Adipocyte (in vitro differentiated cells): Measurements from ENCODE around the gene CYP2S1.
"Not testable (repeated sequence)": the region's sequence is repeated elsewhere in the genome, so short reads cannot be mapped to it uniquely, and the experiment has no call there.

Source experiments
- DNase-seq: peaks from one replicate; pipeline ENCODE4 v3.0.0-alpha.2; 2015; ENCODE audit warnings: low read depth
- H3K27me3 ChIP-seq: replicated peaks from 2 replicates; pipeline ENCODE4 v1.7.0; 2013; ENCODE audit warnings: mild to moderate bottlenecking, low read length, moderate library complexity; ENCODE audit not compliant: control insufficient read depth, insufficient read depth
- H3K36me3 ChIP-seq: 2 replicates; pipeline ENCODE4 v1.7.0; 2013; ENCODE audit warnings: low read length, mild to moderate bottlenecking, moderate library complexity; ENCODE audit not compliant: control insufficient read depth, insufficient read depth, severe bottlenecking
- H3K4me1 ChIP-seq: 2 replicates; pipeline ENCODE4 v1.7.0; 2013; ENCODE audit warnings: mild to moderate bottlenecking, low read length, moderate library complexity; ENCODE audit not compliant: control insufficient read depth, insufficient read depth
- H3K4me3 ChIP-seq: 2 replicates; pipeline ENCODE4 v1.7.0; 2013; ENCODE audit warnings: mild to moderate bottlenecking, low read length, moderate library complexity
- H3K9ac ChIP-seq: 2 replicates; pipeline ENCODE4 v1.7.0; 2013; ENCODE audit warnings: mild to moderate bottlenecking, low read length, moderate library complexity
- H3K9me3 ChIP-seq: 2 replicates; pipeline ENCODE4 v1.7.0; 2013; ENCODE audit warnings: mild to moderate bottlenecking, low read length, moderate library complexity; ENCODE audit not compliant: control insufficient read depth

CYP2S1 gene

DNA sequence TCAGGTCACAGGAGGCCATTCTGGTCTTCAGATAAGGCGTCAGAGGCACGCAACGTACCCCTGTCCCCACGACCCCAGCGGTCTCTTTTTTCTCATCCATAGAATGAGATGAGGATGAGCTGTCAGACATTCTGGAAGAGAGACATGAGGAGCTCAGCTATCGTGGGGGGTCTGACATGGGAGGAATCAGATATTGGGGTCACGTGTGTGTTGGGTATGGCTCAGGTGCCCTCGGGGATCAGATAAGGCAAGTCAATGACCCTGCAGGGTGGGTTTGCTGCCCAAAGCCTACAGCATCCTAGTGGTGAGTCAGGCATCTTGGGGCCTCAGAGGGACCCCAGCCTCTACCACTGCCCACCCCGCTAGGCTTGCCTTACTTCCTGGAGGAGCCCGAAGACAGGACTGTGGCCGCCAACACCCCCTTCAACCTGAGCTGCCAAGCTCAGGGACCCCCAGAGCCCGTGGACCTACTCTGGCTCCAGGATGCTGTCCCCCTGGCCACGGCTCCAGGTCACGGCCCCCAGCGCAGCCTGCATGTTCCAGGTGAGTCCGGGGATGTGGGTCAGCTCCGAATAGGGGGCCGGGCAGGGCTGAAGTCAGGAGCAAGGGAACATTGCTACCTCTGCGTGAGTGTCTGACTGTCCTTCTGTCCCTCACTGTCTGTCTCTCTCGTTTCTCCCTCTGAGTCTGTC lies 28.6 kb downstream of the CYP2S1 start:
- peak overlapping the region; percentile 85 for H3K4me3 ChIP-seq
- peaks cover 56% of the 10 kb centered on the region for H3K4me1 ChIP-seq
- no peak for DNase-seq
- H3K9ac ChIP-seq = peak overlapping the region; percentile 87
- peaks cover 25% of the 10 kb centered on the region for H3K36me3 ChIP-seq
- no peaks in the 10 kb centered on the region for H3K27me3 ChIP-seq
- H3K9me3 ChIP-seq = no peaks in the 10 kb centered on the region

DNA sequence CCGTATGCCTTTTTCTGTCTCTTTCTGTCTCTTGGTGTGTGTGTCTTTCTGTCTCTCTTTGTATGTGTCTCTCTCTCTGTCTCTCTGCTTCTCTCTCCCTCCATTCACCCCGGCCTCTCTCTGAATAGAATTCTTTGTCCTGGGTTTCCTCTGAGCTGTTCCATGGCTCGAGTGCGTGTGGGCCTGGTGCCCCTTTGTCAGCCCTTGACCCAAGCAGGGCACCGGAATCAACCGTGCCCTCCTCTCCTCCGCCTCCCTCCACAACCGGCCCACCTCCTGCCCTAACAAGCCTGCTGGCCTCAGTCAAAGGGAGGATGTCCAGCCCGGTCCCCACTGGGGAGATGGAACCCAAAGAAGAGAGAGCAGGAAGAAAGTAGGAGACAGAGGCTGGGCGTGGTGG lies 29.2 kb downstream of the CYP2S1 start:
- Histone ChIP-seq H3K36me3 (peaks cover 25% of the 10 kb centered on the region), H3K4me3 (peak overlapping the region; percentile 85), H3K4me1 (peaks cover 59% of the 10 kb centered on the region), H3K9ac (peak overlapping the region; percentile 87), H3K27me3 (no peaks in the 10 kb centered on the region), H3K9me3 (no peaks in the 10 kb centered on the region)
- DNase-seq = no peak

DNA sequence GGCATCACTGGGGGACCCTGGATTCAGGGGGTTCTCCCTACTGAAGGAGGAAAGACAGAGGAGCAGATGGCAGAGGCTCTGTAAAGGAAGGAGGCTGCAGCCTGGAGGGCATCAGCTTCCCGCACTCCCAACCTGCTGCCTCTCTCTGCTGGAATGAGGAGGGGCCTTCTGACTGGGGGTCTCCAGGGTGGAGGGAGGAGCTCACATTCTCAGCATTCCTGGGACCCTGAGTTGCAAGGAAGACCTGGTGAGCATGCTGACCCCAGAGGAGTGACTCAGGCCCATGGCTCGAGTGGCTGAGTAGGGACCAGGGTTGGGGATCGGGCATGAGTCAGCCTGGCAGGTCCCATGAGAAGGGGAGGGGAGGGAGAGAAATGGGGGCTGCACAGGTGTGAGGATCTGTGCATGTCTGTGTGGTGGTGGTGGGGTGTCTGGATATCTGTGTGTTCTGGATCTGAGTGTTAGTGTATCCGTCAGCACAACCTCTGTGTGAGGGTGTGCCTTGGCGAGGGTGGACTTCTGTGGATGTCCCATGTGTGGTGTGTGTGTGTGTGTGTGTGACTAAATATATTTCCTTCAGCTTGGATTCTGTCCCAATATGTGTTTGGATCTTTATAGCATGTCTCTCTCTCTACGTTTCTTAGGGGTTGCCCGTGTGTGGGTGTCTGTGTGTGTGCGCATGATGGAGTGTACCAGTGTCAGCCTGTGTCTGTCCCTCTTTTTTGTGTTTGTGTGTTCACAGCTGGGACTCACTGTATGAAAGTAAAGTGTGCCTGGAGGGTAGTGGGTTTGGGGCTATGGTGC lies 30.6 kb downstream of the CYP2S1 start:
- Histone ChIP-seq H3K27me3 (no peaks in the 10 kb centered on the region), H3K9me3 (no peaks in the 10 kb centered on the region), H3K4me3 (peak overlapping the region; percentile 66), H3K9ac (peak overlapping the region; percentile 53), H3K4me1 (peaks cover 56% of the 10 kb centered on the region), H3K36me3 (peaks cover 28% of the 10 kb centered on the region)
- DNase-seq = peak; percentile 76

GRCh38 chr19:41224632-41225031 lies 31.6 kb downstream of the CYP2S1 start:
- Histone ChIP-seq H3K4me3 (no peak overlapping the region), H3K27me3 (no peaks in the 10 kb centered on the region), H3K9me3 (no peaks in the 10 kb centered on the region), H3K4me1 (peaks cover 57% of the 10 kb centered on the region), H3K9ac (peak overlapping the region; percentile 53), H3K36me3 (peaks cover 28% of the 10 kb centered on the region)
- DNase-seq = no peak

- DNase-seq = peak; percentile 91
- peaks cover 56% of the 10 kb centered on the region for H3K4me1 ChIP-seq
- no peaks in the 10 kb centered on the region for H3K9me3 ChIP-seq
- H3K36me3 ChIP-seq = peaks cover 28% of the 10 kb centered on the region
- H3K4me3 ChIP-seq = peak overlapping the region; percentile 75
- H3K9ac ChIP-seq = peak overlapping the region; percentile 80
- H3K27me3 ChIP-seq = no peaks in the 10 kb centered on the region
Observed at GRCh38 chr19:41225238-41226052, 32.4 kb downstream of the CYP2S1 start.

- Histone ChIP-seq H3K27me3 (no peaks in the 10 kb centered on the region), H3K36me3 (peaks cover 23% of the 10 kb centered on the region), H3K4me1 (peaks cover 48% of the 10 kb centered on the region), H3K9me3 (no peaks in the 10 kb centered on the region), H3K4me3 (peak overlapping the region; percentile 75), H3K9ac (peak overlapping the region; percentile 80)
- DNase-seq = peak; percentile 91
Observed at GRCh38 chr19:41226053-41226873, 33.2 kb downstream of the CYP2S1 start.

GRCh38 chr19:41226874-41227390 lies 33.9 kb downstream of the CYP2S1 start:
- H3K9ac ChIP-seq = peak overlapping the region; percentile 80
- H3K9me3 ChIP-seq = no peaks in the 10 kb centered on the region
- no peaks in the 10 kb centered on the region for H3K27me3 ChIP-seq
- peaks cover 42% of the 10 kb centered on the region for H3K4me1 ChIP-seq
- no peak for DNase-seq
- H3K36me3 ChIP-seq = peaks cover 20% of the 10 kb centered on the region
- H3K4me3 ChIP-seq = peak overlapping the region; percentile 75

DNA sequence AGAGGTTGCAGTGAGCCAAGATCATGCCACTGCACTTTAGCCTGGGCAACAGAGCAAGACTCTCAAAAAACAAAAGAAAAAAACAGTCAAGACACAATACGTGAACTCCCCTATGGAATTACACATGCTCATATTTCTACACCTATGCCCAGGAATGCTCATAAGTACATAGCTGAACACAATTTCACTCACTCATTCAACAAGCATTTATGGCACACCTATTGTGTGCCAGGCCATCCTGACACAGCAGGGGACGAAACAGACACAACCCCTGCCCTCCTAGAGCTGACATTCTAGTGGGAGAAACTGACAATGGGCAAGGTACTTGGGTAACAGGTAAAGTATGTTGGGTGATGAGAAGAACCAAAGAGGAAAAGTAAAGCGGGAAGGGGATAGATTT lies 35.5 kb downstream of the CYP2S1 start:
- DNase-seq = no peak
- Histone ChIP-seq H3K9me3 (no peaks in the 10 kb centered on the region), H3K9ac (no peak overlapping the region), H3K4me3 (no peak overlapping the region), H3K4me1 (peaks cover 32% of the 10 kb centered on the region), H3K27me3 (no peaks in the 10 kb centered on the region), H3K36me3 (peaks cover 19% of the 10 kb centered on the region)

DNA sequence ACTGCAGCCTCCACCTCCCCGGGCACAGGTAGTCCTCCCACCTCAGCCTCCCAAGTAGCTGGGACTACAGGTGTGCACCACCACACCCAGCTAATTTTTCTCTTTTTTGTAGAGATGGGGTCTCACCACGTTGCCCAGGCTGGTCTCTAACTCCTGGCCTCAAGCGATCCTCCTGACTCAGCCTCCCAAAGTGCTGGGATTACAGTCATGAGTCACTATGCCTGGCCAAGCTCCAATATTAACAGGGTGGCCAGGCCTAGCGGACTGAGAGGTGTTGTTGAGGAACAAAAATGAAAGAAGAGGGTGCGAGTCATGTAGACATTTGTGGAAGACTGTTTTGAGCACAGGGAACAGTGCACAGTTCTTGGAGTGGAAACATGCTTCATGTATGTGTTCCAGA lies 36.3 kb downstream of the CYP2S1 start:
- not testable (repeated sequence) for H3K9me3 ChIP-seq, DNase-seq, H3K27me3 ChIP-seq, H3K9ac ChIP-seq, H3K4me3 ChIP-seq
- Histone ChIP-seq H3K36me3 (peaks cover 26% of the 10 kb centered on the region), H3K4me1 (peaks cover 24% of the 10 kb centered on the region)

- Histone ChIP-seq H3K4me3 (no peak overlapping the region), H3K9ac (peak overlapping the region; percentile 2), H3K27me3 (no peaks in the 10 kb centered on the region), H3K4me1 (peaks cover 17% of the 10 kb centered on the region), H3K36me3 (peaks cover 25% of the 10 kb centered on the region), H3K9me3 (no peaks in the 10 kb centered on the region)
- no peak for DNase-seq
Observed at GRCh38 chr19:41230067-41230857, 37.2 kb downstream of the CYP2S1 start.
